ENCODE data around the gene PDE4B. TPM values are rescaled to one million over a fixed set of nuclear protein-coding genes. Genes with fewer than 3 reads are reported as not detected.

The PDE4B gene
- total and polyA plus RNA-seq, 2 of the 13 experiments (the other 11 are each of a cell fraction or from before 2014, with no cell fraction given): not detected

DNA sequence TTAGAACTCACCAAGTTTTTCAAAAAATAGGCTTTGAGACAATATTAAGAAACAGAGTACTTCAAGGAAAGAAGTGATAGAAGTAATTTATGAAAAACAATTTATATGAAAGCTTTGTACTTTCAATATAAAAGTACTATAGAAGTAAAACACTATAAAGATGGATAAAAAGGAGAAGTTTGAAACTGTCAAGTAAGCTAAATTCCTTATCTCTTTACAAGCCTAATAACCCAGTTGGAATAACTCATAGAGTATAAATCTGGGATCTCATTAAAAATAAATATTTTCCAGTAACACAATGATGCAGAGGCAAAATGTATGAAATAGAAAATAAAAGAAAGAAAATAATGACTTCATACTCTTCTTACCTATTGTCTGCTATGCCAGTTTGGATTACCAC is 232.5 kb downstream of the PDE4B start:
- Histone ChIP-seq H3K36me3 (replicated peaks in 1 of 2; ENCODE audit: control insufficient read depth in 1 of 2, insufficient read depth in 2 of 2, low read length in 2 of 2) (no peaks in the 10 kb centered on the region), H3K79me2 (ENCODE audit: insufficient read depth, low read length) (no peaks in the 10 kb centered on the region), H4K20me1 (ENCODE audit: insufficient read depth, low read length) (no peaks in the 10 kb centered on the region), H3K27me3 (ENCODE audit: control insufficient read depth in 1 of 2, insufficient read depth in 2 of 2, low read length in 2 of 2) (no peaks in the 10 kb centered on the region), H3K9me3 (ENCODE audit: low read length) (peaks cover 38% of the 10 kb centered on the region), H3K9ac (ENCODE audit: insufficient read depth, low read depth, low read length) (no peak overlapping the region), H2AFZ (ENCODE audit: low read length) (no peak overlapping the region), H3K4me1 (ENCODE audit: insufficient read depth, low read length) (no peaks in the 10 kb centered on the region), H3K27ac (ENCODE audit: extremely low read length, insufficient read depth, low read length) (no peak overlapping the region), H3K4me3 (replicated peaks in 1 of 3; ENCODE audit: insufficient read depth in 1 of 3, low read depth in 2 of 3, low read length in 3 of 3) (no peak overlapping the region), H3K4me2 (ENCODE audit: low read depth, low read length) (no peak overlapping the region)
- no peak for DNase-seq (ENCODE audit: low spot score)
- in situ Hi-C loops (cut with HindIII; ENCODE audit: extremely low pct_ligation_motif_present, low pct_unique_long_range_greater_than_20kb): no loop called here
- CTCF ChIA-PET (ENCODE audit: low intra/inter-chr PET ratio, low total read pairs): no interaction called here
- POLR2A ChIA-PET: no interaction called here
- TF ChIP-seq MAFF (IDR thresholded peaks at IDR 0.05; ENCODE audit: low read depth, low read length) (peak; percentile 59; the same call in 1 of the 2 replicates), MAFK (conservative IDR thresholded peaks at IDR 0.05 in 1 of 2, IDR thresholded peaks at IDR 0.05 in 1 of 2; ENCODE audit: low read length in 2 of 2) (peak; percentile 18 to 65; a peak in 2 of 4 replicates), ADNP (CRISPR knock-in tag; IDR thresholded peaks at IDR 0.05) (no peak)
- no TSS peak for BruUV-seq (replicated peaks)
- ATAC-seq: no peak
- no peak for FAIRE-seq
- intact Hi-C loops (cut with micrococcal nuclease; ENCODE audit: unreplicated experiment): no loop called here

DNA sequence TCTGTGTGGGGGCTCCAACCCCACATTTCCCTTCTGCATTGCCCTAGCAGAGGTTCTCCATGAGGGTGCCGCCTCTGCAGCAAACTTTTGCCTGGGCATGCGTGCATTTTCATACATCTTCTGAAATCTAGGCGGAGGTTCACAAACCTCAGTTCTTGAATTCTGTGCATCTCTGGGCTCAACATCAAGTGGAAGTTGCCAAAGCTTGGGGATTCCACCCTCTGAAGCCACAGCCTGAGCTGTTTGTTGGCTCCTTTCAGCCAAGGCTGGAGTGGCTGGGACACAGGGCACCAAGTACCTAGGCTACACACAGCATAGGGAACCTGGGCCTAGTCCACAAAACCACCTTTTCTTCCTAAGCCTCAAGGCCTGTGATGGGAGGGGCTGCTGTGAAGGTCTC is 235.3 kb downstream of the PDE4B start:
- FAIRE-seq (no peak), DNase-seq (ENCODE audit: low spot score) (no peak), ATAC-seq (no peak)
- no peaks in the 10 kb centered on the region for H4K20me1 ChIP-seq (ENCODE audit: insufficient read depth, low read length)
- CTCF ChIA-PET (ENCODE audit: low intra/inter-chr PET ratio, low total read pairs): no interaction called here
- BruUV-seq (replicated peaks): no TSS peak
- H3K36me3 ChIP-seq (replicated peaks in 1 of 2; ENCODE audit: control insufficient read depth in 1 of 2, insufficient read depth in 2 of 2, low read length in 2 of 2): no peaks in the 10 kb centered on the region
- intact Hi-C loops (cut with micrococcal nuclease; ENCODE audit: unreplicated experiment): no loop called here
- H3K4me1 ChIP-seq (ENCODE audit: insufficient read depth, low read length): no peaks in the 10 kb centered on the region
- H3K4me3 ChIP-seq (replicated peaks in 1 of 3; ENCODE audit: insufficient read depth in 1 of 3, low read depth in 2 of 3, low read length in 3 of 3): no peak overlapping the region
- H3K9ac ChIP-seq (ENCODE audit: insufficient read depth, low read depth, low read length): no peak overlapping the region
- POLR2A ChIA-PET: no interaction called here
- H3K27me3 ChIP-seq (ENCODE audit: control insufficient read depth in 1 of 2, insufficient read depth in 2 of 2, low read length in 2 of 2): no peaks in the 10 kb centered on the region; a peak in 1 of 5 replicates
- H2AFZ ChIP-seq (ENCODE audit: low read length): no peak overlapping the region
- H3K79me2 ChIP-seq (ENCODE audit: insufficient read depth, low read length): no peaks in the 10 kb centered on the region
- no peak overlapping the region for H3K27ac ChIP-seq (ENCODE audit: extremely low read length, insufficient read depth, low read length)
- no peak overlapping the region for H3K4me2 ChIP-seq (ENCODE audit: low read depth, low read length)
- peaks cover 50% of the 10 kb centered on the region for H3K9me3 ChIP-seq (ENCODE audit: low read length)
- in situ Hi-C loops (cut with HindIII; ENCODE audit: extremely low pct_ligation_motif_present, low pct_unique_long_range_greater_than_20kb): no loop called here
- TF ChIP-seq CBFB (CRISPR knock-in tag; IDR thresholded peaks at IDR 0.05) (no peak), TSC22D2 (CRISPR knock-in tag; IDR thresholded peaks at IDR 0.05; ENCODE audit: borderline replicate concordance) (no peak)
- TF ChIP-seq, protein P1, sequence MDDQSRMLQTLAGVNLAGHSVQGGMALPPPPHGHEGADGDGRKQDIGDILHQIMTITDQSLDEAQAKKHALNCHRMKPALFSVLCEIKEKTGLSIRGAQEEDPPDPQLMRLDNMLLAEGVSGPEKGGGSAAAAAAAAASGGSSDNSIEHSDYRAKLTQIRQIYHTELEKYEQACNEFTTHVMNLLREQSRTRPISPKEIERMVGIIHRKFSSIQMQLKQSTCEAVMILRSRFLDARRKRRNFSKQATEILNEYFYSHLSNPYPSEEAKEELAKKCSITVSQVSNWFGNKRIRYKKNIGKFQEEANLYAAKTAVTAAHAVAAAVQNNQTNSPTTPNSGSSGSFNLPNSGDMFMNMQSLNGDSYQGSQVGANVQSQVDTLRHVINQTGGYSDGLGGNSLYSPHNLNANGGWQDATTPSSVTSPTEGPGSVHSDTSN (CRISPR knock-in tag; IDR thresholded peaks at IDR 0.05; ENCODE audit: borderline replicate concordance): no peak
- WGBS (ENCODE audit: low lambda C conversion rate): 67% methylated on average over 3 of the region's 3 CpGs

Data from HepG2 (cell line).